ENCODE measurements around the gene BHMT2.

Gene BHMT2

DNA sequence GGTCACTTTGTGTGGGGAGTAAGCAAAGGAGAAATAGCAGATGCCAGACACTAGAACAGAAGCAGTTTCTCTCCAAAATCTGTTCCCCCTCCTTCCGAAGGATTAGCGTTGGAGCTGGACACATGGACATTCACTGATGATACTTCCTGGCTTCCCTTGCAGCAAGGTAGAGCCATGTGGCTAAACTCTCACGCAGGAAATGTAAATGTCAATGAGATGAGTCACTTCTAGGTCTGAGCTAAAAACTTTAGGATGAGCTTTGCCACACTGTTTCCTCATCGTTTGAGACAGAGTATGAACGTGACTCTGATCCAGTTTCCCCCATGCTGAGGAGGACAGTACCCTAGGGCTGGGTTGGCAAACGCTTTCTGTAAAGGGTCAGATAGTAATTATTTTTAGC, 5.1 kb downstream of the BHMT2 start:
- DNase-seq = no peak

- no peak for DNase-seq
These were observed 6.3 kb downstream of the BHMT2 start for GRCh38 chr5:79075646-79076426.

DNA sequence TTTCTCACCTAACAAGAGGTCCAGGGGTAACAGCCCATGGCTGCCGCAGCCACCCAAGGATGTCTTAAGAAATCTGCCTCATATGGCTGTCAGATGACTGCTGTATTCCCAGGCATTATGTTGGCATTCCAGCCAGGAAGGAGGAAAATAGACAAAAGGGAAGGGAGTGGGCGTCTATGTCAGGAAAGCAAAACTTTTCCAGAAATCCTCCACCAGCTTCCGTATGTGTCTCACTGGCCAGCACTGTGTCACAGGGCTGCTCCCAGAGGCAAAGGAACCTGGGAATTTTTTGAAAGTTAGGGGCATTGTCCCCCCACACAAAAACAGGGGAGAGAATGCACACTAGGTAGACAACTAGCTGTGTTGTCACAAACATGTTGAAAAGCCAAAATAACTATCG, 7.3 kb downstream of the BHMT2 start:
- no peak for DNase-seq

DNA sequence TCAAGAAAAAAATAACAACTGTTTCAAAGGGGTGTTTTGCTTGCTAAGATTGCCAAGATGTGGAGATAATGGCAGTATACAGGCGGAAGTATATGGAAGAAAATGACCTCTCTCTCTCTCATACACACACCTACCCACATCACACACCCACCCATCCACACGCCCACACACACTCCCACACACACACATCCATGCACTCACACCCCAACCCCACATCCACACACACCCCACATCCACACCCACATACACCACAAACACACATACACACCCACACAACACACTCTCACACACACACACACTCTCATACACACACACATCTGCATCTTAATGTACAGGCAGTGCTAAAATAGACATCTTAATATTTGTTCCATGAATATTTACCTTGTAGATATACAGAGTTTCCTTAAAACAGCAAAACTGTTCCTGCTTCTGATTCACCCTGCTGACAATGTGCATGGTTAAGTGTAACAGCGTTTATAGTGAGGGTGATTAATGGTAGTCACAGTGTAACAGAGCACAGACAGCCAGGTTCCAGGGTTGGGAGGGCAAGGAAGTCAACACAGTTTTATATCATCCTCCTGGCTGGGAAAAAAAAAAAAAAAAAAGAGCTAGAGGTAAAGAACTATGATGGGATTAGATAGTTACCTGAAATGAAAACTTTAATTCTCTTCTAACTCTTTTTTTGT, 8.3 kb downstream of the BHMT2 start:
- DNase-seq = no peak

- no peak for DNase-seq
These were observed 11.2 kb downstream of the BHMT2 start for GRCh38 chr5:79080804-79081203.

DNA sequence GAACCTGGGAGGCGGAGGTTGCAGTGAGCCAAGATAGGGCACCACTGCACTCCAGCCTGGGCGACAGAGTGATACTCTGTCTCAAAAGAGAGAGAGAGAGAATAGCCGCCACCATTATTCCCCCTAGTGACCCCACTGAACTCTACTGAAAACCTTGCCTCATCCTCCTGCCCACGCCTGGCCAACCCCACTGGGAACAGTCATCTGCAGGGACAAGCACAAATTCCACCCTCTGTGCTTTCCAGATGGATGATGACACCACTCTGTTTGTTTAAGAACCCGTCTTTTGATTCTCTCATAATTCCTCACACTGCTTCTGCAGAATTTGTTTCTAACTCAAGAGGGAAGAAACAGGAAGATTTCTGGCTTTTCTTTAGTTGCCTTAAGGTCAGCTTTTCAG, 12.2 kb downstream of the BHMT2 start:
- no peak for DNase-seq

GRCh38 chr5:79086116-79086515, 16.5 kb downstream of the BHMT2 start:
- DNase-seq = no peak

DNA sequence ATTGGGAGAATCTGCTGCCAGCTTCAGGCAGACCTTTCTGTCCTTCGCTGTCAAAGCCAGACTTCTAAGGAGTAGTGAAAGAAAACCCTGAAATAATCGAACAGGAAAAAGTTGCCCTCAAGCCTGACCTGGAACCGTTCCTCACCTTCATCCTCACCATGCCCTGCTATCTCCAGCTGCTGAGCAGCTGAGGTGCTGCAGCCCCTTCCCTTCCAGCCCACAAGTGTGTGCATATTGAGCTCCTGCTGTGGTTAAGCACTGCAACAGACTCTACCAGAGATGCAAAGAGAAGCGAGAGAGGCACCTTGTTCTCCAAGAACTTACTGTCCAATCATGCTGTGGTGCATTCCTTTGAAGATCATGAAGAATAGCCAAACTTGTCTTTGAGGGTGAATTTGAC, 18.9 kb downstream of the BHMT2 start:
- no peak for DNase-seq

DNA sequence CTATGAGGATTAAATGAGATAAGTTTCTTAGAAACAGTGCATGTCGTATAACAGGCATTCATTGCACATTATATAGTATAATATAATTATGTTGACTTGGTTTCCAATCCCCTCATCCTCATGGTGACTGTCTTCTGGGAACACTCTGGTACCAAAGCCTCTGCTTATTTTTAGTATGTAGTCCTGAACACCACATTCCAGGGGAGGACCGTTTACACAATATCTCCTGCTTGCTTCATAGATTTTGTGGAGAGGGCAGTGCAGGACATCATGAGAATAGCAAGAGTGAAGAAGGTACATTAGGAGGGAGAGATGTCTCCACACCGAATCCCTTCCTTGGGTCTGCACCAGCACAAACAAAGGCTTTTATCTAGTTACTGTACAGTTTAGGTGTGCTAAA, 21.5 kb downstream of the BHMT2 start:
- DNase-seq = no peak

GRCh38 chr5:79093762-79094161, 24.2 kb downstream of the BHMT2 start:
- peak; percentile 54 for DNase-seq

GRCh38 chr5:79105868-79106267, 36.3 kb downstream of the BHMT2 start:
- no peak for DNase-seq

- DNase-seq = no peak
These were observed 37.6 kb downstream of the BHMT2 start for GRCh38 chr5:79107020-79107796.

- DNase-seq = no peak
These were observed 38.5 kb downstream of the BHMT2 start for GRCh38 chr5:79108086-79108485.

DNA sequence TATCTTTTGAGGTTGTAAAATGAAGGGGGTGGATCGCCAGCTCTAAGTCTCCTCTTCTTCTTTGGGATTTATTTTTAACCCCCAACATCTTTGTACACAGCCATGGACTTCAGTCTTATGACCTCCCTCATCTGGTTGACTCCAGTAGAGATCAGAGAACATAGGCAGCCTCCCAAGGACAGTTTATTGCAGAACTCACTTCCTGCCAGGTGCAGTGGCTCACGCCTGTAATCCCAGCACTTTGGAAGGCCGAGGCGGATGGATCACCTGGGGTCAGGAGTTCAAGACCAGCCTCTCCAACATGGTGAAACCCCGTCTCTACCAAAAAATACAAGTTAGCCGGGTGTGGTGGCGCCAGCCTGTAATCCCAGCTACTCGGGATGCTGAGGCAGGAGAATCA, 39.2 kb downstream of the BHMT2 start:
- no peak for DNase-seq

- no peak for DNase-seq
These were observed 40.2 kb downstream of the BHMT2 start for GRCh38 chr5:79109527-79110492.

GRCh38 chr5:79111387-79111959, 41.9 kb downstream of the BHMT2 start, which contains the start of gene BHMT:
Gene BHMT, plus strand, starts transcription at chr5:79111809. Its CDS starts 77 bp downstream, at chr5:79111886.
- DNase-seq = no peak

GRCh38 chr5:79111960-79112702, 42.6 kb downstream of the BHMT2 start:
- DNase-seq = no peak

DNA sequence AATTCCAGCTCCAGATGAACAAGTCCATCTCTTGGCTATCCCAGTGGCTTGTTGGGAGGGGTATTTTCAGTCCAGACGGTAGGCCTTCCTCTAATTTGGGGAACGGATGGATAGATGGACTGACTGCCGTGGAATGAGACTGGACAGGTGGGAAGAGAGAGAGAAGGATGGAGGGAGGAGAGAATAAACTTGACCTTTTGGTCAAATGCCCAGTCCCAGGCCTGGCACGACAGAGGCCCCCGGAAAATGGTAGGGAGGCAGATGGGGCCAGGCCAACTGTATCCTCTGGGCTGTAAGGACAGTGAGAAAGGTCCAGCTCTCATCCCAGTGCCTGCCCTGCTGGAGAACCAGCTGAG, 43.1 kb downstream of the BHMT2 start:
- DNase-seq = no peak

- no peak for DNase-seq
These were observed 49.9 kb downstream of the BHMT2 start for GRCh38 chr5:79119486-79119885.

- no peak for DNase-seq
These were observed 50.7 kb downstream of the BHMT2 start for GRCh38 chr5:79120221-79120620.

DNA sequence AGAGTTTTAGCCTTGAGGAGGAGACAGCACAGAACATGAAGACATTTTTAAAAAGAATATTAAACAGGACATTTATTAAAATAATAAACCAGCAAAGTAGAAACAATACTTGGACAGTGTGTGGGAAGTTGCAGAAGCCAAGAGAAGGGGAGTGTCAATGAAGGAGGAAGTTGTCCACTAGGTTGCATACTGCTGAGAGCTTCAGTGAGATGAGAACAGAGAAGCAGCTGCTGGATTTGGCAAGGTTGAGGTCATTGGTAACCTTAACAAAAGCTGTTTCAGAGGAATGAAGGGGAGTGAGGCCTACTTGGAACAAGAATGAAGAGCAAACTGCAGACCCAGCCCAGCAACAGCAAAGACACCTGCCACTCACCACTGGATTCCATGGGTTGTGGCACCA, 53.4 kb downstream of the BHMT2 start:
- DNase-seq = no peak

GRCh38 chr5:79124607-79125006, 55.0 kb downstream of the BHMT2 start:
- no peak for DNase-seq
